Measurements from ENCODE around the gene MAST4.

Gene MAST4

DNA sequence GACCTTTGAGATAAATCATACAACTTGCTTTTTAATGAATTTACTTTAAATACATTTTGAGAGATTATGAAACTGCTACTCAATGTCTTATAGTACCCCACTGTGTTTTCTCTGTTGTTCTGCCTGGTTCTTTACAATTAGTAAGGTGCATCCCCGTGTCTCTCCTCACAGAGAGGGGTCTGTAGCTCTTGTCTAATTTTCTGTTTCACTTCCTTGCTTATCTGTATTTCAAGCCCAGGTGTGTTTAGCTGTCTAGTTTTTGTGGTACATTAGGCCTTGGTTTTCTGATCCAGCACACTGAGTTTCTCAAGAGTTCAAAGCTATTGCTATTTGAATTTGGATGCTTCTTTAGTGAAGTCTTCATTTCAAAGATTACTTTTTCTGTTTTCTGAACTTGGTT lies 105.1 kb downstream of the MAST4 start:
- DNase-seq (ENCODE audit: low spot score) = no peak

DNA sequence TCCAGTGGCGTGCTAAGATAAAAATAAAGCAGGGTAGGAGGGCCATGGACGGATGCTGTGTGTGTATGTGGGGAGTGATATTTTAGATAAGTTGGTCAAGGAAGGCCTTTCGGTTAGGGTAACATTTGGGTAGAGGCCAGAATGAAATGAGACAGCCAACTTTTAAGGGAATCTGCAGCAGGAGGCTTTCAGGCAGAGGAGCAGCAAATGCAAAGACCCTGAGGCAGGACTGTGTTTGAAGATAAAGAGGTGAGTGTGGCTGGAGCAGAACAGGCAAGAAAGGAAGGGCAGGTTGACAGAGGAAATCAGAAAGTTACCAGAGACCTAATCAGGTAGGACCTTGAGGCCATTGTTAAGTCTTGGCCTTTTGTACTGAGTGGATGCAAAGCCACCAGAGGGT lies 106.2 kb downstream of the MAST4 start:
- no peak for DNase-seq (ENCODE audit: low spot score)

DNA sequence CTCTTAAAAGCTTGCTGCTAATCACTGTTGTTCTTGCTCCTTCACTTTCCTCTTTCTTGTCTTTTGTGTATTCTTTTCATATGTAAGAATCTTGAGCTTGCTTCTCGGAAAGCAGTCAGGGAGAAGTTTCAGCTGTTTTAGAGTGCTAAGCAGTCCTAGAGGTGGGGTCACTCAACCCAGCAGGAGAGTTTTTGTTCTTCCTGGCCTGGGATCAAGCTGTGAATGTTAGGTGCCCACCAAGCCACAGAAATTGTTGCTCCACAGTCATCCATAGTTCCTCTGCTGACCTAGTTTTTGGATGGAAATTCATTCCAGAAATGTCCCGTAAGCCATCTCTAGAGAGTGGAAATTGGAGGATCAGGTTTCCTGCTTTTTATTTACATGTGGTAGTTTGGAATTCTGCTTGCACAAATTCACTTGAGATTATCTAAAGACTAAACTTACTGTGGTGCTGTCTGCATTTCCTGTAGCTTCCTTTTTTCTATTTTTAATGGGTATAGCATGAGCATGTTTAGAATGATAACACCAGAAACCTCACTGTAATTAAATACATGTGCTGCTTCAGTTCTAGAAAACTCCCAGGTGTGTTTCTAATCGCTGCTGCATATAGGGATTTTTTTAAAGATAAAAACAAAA lies 108.7 kb downstream of the MAST4 start:
- no peak for DNase-seq (ENCODE audit: low spot score)

DNA sequence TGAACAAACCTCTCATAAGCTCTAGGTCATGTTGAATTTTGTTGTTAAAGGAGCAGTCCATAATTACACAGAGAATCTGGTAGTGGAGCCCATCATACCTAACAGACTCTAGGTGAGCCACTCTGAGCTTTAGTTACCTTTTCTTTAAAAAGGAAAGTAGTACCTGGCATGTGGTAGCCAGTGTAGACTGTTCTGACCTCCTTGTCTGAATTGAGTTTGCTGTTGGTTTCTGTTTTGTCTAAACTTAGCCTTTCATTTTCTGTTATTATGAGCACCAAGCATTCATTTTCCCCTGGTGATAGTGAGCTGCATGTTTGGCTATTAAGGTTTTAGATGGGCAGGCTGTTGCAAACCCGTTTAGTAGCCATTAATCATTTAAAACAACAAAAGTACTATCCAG lies 112.2 kb downstream of the MAST4 start:
- no peak for DNase-seq (ENCODE audit: low spot score)

DNA sequence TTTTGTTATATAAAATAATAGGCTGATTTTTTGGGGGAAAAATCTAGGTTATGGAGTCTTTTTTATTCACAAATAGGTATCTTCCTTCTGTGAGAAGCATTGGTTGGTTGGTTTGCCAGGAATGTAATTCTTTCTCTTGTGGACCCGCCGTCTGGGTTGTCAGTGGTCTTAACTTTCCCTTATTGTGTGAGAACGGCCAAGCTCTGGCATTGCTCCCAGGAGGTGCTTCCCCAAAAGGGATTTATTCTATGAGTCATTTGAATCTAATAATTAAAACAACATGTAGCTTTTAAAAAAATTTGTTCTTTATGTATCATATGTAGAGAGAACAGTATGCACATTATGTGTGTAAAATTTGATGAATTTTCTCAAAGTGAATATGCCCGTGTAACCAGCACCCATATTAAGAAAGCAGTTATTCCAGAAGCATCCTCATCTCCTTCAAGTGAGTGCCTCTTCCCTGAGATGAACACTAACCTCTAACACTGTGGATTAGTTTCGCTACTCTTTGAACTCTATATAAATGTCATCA lies 114.4 kb downstream of the MAST4 start:
- no peak for DNase-seq (ENCODE audit: low spot score)

DNA sequence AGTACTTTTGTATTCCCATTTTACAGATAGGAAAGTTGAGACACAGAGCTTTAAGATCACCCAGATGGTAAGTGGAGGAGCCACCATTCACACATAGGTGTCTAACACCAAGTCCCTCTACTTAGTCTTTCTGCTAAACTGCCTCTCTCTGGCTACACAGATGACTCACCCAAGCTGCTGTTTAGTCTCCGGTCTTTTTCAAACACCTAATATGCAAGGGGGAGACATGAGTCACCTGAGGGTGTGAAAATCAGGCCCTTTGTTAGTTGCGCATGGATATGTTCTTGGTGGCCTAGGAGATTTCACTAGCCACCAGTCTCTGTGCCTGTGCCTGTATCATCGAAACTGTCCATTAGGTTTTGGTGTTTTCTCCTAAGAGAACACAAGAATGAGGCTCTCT lies 117.8 kb downstream of the MAST4 start:
- DNase-seq (ENCODE audit: low spot score) = peak; percentile 67

DNA sequence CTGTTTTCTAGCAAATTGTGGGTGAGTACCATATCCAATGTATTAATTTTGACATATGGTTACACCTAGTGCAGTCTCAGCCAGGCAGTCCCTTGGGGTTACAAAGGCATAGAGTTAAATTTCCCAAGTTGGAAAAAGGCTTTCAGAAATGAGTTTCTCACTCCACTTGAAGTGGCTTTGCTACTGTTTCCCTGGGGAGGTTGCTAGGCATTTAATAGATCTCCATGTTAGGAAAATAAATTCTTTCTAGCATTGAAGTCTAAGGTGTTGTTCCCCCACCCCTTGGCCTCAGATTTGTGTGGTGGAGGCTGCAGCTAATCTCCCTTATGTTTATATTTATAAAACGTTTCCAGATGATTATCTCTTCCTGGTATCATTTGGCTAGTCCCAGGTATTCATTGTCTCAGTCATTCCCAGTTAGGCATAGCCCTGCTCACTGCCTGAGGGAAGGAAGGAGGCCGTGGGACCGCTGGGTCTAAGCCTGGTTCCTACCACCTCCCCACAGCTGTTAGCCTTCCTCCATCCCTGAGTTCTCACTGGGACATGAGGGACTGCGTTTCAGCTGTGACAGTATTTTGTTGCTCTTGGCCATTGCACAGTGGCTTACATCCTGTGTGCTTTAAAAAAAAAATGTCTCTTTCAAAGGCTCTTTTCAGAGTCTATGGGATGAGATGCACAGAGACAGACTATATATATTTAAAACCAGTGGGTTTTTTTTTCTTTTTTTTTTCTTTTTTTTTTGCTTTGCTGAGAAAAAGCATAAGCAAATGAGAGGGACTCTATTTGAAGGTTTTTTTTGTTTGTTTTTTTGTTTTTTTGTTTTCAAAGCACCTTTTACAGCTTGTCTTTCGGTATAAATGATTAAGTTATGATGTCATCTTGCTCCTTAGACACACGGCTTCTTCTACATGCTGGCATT lies 121.5 kb downstream of the MAST4 start:
- no peak for DNase-seq (ENCODE audit: low spot score)

DNA sequence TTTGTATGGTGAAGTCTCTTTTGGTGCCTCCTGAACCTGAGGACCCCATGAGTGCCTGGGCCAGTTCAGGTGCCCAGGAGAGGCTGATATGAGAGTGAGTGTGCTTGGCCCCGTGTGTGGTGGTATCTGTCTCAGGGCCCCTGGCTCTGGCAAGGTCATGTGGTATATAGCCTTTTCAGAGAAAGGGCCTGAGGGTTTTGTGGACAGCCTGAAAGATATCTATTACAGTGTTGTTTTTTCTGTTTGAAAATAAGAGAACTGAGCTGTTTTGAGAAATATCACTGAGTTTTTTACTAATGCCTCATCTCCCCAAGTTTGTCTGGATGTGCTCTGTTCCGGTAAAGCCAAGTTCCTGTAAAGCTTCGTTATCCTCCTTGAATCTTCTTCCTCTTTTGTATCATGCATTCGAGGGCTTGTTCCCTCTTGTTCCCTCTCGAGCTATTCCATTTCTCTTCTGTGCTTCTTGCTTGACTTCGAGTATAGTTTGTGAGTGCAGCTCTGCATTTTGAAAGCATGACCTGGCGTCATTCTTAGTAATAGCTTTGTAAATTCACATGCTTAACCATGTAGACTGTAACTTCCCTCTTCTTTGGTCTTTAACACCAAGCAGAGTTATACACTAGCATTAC lies 122.3 kb downstream of the MAST4 start:
- DNase-seq (ENCODE audit: low spot score) = no peak

DNA sequence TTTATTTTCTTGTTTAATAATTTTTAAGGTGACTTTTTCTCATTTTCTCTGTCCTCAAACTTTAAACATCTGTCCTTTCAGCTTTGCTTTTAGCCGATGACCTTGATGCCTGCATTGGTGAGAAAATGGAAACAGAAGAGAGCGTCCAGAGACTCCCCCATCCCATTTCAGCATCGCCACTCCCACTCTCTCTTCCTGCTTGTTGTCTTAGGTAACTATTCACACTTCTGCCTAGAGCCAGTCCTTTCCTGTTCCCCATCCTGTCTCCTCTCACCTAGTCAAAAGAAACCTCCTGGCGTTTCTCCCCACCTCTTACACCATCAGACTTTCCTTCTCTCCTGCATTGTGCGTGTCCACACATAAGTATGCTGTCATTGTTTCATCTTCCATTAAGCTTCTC lies 124.6 kb downstream of the MAST4 start:
- no peak for DNase-seq (ENCODE audit: low spot score)

DNA sequence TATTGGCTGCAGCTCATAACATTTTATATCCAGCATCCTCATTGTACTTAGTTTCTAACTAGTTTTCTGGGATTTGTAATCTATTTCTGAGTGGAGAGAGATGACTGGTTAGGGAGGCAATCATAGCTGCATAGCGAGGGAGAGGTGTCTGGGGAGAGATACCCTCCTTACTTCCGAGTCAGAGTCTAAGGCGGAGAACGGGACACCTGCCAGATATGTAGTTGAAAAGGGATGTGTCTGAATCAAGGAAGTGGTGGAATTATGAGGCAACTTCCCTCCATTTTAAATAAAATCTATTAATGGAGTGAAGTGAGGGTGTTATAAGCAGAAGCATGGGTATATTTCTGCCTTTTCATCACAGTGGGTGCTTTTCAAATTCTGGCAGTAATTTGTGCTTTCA lies 126.5 kb downstream of the MAST4 start:
- DNase-seq (ENCODE audit: low spot score) = no peak

DNA sequence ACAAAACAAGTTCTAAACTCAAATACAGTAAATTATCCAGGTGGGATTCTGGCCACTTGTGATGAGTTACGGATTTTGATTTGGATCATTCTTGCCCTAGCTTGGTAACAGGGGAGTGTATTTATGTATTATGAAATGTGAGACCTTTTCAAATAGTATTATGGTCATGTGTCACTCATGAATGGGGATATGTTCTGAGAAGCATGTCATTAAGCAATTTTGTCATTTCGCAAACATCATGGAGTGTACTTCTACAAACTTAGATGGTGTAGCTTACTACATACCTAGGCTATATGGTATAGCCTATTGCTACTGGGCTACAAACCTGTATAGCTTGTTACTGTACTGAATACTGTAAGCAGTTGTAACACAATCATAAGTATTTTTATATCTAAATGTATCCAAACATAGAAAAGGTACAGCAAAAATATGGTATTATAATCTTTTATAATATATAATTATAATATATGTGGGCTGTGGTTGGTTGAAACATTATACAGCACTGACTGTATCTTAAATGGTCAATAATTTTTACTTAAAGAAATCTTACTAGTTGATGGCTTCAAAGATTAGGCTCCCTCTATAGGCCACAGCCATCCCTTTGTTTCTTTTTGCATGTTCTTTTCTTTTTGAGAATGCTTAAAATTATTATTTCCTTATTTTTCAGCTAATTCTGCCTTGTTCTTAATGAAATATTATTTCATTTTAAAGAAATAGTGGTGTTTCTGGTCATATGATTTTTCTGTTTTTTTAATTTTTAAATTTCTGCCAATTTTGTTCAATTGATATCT lies 128.4 kb downstream of the MAST4 start:
- no peak for DNase-seq (ENCODE audit: low spot score)

DNA sequence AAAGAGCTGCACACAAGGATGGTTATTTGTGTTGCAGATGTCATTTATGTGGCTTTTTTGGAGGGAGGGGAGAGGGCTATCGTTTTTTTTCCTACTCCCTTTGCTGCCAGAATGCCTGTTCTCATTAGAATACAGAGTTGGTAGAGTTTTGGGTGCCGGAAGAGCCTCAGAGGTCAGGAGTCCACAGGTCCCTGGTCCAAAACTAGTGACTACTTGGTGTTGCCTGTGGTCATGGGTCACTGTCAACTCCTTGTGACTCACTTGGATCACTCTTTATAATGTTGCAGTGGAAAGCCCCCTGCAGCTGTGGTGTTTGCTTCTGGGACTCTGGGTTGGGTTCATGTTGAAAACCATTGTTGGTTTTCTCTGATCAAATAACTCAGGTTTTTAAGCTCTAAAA lies 131.4 kb downstream of the MAST4 start:
- DNase-seq (ENCODE audit: low spot score) = no peak

DNA sequence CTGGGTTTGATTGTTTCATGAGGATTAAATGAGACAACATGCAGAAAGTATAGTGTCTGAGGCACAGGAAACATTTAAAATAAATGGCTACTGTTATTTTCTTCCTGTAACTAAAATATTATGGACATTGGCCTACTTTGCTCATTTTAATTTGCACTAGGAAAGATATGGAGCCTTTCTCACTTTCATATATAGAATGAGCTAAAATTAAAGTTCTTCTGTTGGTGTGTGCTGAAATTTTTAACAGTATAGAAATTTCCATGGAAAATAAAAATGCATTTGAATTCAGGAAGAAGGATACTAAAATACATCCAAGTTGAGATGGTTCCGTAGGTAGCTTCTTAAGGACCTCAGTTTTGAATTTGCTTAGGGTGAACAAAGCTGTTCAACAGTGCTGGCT lies 131.9 kb downstream of the MAST4 start:
- no peak for DNase-seq (ENCODE audit: low spot score)

DNA sequence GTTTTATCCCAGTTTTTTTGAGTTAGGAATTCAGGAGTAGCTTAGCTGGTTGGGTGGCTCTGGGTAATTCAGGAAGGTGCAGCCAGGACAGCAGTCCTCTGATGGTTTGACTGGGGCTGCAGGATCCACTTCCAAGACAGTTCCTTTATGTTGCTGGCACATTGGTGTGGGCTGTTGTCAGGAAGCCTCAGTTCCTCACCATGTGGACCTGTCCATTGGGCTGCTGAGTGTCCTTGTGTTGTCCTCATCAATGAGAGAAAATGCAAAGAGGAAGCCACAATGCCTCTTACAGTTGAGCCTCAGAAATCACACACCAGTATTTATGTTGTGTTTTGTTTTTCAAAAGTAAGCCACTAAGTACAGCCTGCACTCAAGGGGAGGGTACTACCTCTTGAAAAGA lies 140.9 kb downstream of the MAST4 start:
- no peak for DNase-seq (ENCODE audit: low spot score)

DNA sequence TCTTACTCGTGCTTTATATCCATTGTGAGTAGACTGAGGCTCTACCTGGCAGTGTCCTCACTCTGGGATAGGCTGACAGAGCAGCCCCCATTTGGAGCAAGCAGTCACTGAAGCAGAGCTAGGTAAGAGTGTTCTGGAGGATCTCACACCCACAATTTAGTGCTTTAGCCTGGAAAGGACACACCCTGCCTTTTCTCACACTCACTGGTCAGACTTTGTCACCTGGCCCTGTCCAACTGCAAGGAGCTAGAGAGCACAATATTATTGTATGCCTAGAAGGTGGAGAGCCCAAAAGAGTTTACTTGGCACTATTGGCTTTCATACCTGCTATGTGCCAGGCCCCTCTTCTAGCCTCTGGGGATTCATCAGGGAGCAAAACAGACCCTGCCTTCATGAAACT lies 141.9 kb downstream of the MAST4 start:
- DNase-seq (ENCODE audit: low spot score) = no peak

DNA sequence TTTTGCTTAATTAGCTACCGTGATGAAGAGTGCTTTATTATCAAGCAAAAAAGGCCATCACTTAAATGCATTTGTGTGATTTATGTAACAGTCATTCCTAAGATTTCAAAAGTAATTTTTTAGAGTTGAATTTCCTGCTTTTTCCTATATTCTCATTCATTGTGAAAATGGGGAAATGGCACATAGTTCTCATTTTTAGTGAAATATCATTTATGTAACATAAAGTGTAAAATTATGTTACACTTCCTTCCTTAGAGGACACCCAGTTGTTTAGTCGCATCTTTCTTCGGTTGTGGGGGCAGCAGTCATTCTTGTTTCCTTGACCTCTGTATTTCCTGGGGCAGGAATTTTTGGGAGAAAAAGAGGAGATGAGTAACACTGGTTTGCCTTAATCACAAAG lies 142.8 kb downstream of the MAST4 start:
- DNase-seq (ENCODE audit: low spot score) = no peak

DNA sequence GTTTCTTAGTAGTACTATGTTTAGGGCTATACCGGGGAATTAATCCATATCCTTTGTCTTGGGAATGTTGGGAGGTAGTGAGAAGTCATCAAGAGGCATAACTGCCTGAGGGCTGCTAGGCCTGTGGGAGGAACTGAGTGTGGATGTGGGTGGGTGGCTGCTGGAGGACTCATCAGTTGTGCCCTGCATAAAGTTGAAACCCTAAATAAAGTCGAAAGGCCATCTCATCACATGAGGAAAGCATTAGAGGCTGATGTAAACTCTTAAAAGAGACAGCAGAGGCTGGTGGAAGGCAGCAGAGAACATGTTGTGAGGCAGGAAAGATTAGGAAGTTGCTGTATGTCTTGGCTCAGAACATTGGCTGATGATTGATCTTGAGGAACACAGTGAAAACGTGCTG lies 143.8 kb downstream of the MAST4 start:
- DNase-seq (ENCODE audit: low spot score) = no peak

DNA sequence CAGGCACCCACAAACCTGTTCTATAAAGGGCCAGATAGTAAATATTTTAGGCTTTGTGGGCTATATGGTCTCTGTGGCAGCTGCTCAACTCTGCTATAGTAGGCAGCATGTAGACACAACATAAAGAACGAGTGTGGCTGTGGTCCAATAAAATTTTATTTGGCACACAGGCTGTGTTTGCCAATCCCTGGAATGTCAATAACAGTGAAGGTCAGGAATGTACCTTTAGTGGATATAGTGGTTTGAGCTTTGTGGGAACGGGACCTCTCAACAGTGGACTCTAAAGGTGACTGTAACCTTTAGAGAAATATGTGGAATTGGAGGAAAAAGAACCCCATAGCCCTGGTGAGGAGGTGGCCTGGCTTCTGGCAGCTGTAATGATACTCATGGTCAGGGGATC lies 145.2 kb downstream of the MAST4 start:
- DNase-seq (ENCODE audit: low spot score) = no peak

DNA sequence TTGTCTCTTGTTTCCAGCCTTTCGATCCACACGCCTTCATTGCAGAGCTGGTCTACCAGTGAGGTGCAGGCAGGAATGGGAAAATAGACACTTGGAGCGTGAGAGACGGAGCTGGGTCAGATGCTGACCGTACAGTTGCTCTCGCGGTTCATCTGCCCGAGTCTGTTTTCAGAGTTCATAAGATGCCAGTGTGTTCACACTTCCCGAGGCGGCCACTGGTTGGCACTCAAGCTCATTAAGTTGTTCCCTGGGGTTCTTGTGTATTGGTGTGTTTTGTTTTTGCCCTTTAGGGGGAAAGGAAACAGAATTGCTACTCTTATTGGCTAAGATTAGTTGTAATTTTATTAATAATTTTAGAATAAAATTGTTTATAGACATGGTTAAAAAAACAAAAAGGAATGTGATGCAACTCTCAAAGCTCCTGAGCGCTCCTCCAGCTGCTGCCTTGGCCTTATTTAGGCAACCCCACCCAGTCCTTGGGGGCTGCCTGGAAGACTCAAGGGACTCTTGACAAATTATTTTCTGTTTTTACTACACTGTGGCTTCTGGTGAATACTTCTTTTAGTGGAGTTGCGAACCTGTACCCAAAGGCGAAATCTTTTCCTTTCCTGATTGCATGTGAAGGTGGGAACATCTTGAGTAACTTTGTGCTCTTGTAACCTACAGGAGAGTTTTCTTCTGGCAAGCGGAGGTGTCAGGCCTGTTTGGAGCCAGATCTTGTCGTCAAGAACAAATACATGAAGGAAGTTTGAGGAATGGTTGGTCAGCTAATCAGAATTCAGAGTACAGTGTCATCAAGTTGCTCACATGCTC lies 146.1 kb downstream of the MAST4 start:
- DNase-seq (ENCODE audit: low spot score) = no peak

DNA sequence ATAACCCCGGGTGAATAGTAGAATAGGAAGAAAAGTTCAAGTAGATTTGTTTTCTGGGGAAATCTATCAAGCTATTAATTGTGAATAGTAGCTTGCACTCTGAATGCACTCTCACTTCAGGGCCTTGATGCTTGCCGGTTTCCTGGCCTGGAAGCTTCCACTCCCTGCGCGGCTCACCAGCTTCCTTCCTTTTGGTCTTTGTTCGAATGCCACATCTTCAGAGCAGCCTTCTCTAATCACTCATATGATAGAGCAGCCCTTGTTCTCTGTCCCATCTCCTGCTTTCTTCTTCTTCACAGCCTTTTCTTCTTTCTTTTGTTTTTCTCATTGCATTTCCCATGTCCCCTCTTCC lies 146.7 kb downstream of the MAST4 start:
- no peak for DNase-seq (ENCODE audit: low spot score)

DNA sequence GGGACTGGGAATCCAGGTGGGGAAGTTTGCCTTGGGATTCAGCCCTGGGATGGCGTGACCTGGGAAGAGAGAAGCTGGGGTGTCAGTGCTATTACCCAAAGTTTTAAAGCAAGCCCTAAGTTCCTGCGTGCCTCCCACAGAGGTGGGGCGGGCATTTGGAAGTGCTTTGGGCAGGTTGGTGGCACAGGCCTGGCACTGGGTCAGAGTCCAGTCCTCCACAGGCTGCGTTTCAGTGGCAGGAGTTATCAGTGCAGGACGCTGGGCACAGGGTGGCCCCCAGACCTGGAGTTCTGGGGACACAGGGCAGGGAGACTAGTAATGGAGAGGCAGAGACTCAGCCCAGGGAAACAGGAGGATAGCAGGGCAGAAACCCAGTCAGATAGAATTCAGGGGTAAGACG lies 147.2 kb downstream of the MAST4 start:
- no peak for DNase-seq (ENCODE audit: low spot score)
